ENCODE measurements around the gene SRCAP.

Gene SRCAP

DNA sequence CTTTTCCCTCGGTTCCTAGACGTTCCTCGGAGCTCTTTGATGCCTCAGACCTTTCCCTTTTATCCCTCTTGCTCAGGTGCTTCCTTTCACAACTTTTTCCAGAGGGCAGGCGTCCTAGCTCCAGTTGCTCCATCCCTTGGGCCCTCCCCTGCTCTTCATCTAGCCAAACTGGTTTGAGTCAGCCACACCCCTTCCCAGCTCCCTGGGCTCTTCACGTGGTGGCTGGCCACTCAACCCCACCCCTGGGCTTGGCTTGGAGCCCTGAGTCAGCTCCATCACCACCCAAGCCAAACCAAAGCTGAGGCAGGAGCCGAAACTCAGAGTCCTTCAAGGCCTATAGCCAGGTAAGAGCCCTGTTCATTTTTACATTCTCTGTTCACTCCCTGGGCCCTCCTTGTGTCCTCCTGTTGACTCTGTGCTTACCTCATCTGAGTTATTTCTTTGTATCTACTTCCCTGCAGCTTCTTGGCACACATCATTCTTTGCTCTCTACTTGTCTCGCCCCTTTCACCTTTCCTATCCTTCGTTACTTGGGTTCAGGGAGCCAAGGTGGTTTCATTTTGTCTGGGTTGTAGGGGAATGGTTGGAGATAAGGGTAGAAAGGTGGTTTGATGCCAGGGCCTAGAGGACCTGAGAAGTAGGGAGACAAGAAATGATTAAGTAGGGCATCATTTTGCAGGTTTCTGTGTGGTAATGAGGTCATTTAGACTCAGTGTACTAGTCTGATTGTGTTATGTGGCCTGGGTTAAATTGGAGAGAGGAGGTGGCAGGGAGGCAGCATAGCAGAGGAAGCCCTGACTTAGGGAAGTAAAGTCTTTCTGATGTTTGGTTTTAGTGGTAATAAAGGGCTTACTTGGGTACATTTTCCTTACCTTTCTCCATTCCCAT lies 41.6 kb downstream of the SRCAP start:
- Histone ChIP-seq H3K4me1 (ENCODE audit: control insufficient read depth in 1 of 2, insufficient read depth in 1 of 2, low read depth in 1 of 2, low read length in 1 of 2) (no peaks in the 10 kb centered on the region), H3K27ac (no peak overlapping the region), H3K36me3 (peaks cover 83% of the 10 kb centered on the region), H3K27me3 (no peaks in the 10 kb centered on the region), H3K9me3 (no peaks in the 10 kb centered on the region), H3K4me3 (ENCODE audit: low read depth in 1 of 2, low read length in 1 of 2) (no peak overlapping the region)
- TF ChIP-seq, protein P1, sequence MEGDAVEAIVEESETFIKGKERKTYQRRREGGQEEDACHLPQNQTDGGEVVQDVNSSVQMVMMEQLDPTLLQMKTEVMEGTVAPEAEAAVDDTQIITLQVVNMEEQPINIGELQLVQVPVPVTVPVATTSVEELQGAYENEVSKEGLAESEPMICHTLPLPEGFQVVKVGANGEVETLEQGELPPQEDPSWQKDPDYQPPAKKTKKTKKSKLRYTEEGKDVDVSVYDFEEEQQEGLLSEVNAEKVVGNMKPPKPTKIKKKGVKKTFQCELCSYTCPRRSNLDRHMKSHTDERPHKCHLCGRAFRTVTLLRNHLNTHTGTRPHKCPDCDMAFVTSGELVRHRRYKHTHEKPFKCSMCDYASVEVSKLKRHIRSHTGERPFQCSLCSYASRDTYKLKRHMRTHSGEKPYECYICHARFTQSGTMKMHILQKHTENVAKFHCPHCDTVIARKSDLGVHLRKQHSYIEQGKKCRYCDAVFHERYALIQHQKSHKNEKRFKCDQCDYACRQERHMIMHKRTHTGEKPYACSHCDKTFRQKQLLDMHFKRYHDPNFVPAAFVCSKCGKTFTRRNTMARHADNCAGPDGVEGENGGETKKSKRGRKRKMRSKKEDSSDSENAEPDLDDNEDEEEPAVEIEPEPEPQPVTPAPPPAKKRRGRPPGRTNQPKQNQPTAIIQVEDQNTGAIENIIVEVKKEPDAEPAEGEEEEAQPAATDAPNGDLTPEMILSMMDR (IDR thresholded peaks at IDR 0.05), result no peak

- no peaks in the 10 kb centered on the region for H3K9me3 ChIP-seq
- no peaks in the 10 kb centered on the region for H3K27me3 ChIP-seq
- H3K4me1 ChIP-seq (ENCODE audit: control insufficient read depth in 1 of 2, insufficient read depth in 1 of 2, low read depth in 1 of 2, low read length in 1 of 2), result no peaks in the 10 kb centered on the region
- TF ChIP-seq, protein P1 (IDR thresholded peaks at IDR 0.05), result no peak
- no peak overlapping the region for H3K4me3 ChIP-seq (ENCODE audit: low read depth in 1 of 2, low read length in 1 of 2)
- H3K36me3 ChIP-seq, result peaks cover 75% of the 10 kb centered on the region
- no peak overlapping the region for H3K27ac ChIP-seq
These were observed 42.5 kb downstream of the SRCAP start for GRCh38 chr16:30741461-30741914.

GRCh38 chr16:30743716-30744115 lies 44.7 kb downstream of the SRCAP start:
- Histone ChIP-seq H3K27me3 (no peaks in the 10 kb centered on the region), H3K27ac (peak overlapping the region; percentile 50), H3K4me3 (ENCODE audit: low read depth in 1 of 2, low read length in 1 of 2) (no peak overlapping the region), H3K9me3 (no peaks in the 10 kb centered on the region), H3K4me1 (ENCODE audit: control insufficient read depth in 1 of 2, insufficient read depth in 1 of 2, low read depth in 1 of 2, low read length in 1 of 2) (peaks cover 8 to 13% of the 10 kb centered on the region in 2 experiments), H3K36me3 (peaks cover 53% of the 10 kb centered on the region)
- TF ChIP-seq, protein P1 (IDR thresholded peaks at IDR 0.05), result no peak

DNA sequence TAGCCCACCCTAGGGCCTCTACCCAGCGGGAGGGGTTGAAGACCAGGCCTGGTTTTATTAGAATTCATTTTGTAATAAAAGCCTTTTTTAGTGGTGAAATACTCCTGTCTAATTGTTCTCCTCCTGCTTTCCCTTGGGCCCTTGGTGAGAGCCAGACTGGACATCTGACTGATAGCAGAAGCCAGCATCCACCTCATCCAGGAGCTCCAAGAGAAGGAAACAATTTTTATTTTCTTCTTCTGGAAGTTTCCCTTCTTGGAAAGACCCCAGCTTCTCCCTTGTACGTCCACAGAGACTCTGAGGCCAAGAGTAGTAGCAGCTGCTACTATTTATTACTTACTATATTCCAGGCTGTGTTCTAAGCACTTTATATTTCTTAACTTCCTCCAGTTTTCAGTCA lies 45.2 kb downstream of the SRCAP start:
- Histone ChIP-seq H3K9me3 (no peaks in the 10 kb centered on the region), H3K27ac (peak overlapping the region; percentile 50), H3K27me3 (no peaks in the 10 kb centered on the region), H3K4me1 (ENCODE audit: control insufficient read depth in 1 of 2, insufficient read depth in 1 of 2, low read depth in 1 of 2, low read length in 1 of 2) (peaks cover 10 to 13% of the 10 kb centered on the region in 2 experiments), H3K4me3 (ENCODE audit: low read depth in 1 of 2, low read length in 1 of 2) (no peak overlapping the region), H3K36me3 (peaks cover 48% of the 10 kb centered on the region)
- TF ChIP-seq, protein P1 (IDR thresholded peaks at IDR 0.05), result no peak

DNA sequence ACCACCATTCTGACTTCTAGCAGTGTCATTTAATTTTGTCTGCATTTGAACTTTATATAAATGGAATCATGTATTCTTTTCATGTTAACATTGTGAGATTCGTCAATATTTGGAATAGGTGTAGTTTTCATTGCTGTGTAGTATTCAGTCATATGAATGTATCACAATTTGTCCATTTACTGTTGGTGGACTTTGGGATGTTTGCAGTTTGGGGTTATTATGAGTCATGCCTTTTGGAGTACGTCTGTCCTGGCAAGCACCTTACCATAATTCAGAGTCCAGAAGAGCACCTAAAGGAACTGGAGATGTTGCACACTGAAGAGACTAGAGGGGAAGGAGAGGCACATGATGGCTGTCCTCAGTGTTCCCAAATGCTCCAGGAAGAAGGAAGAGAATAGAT lies 46.1 kb downstream of the SRCAP start:
- H3K27ac ChIP-seq, result peak overlapping the region; percentile 50
- H3K4me1 ChIP-seq (ENCODE audit: control insufficient read depth in 1 of 2, insufficient read depth in 1 of 2, low read depth in 1 of 2, low read length in 1 of 2), result peaks cover 18% of the 10 kb centered on the region in 2 experiments
- H3K27me3 ChIP-seq, result no peaks in the 10 kb centered on the region
- H3K9me3 ChIP-seq, result no peaks in the 10 kb centered on the region
- no peak overlapping the region for H3K4me3 ChIP-seq (ENCODE audit: low read depth in 1 of 2, low read length in 1 of 2)
- TF ChIP-seq, protein P1 (IDR thresholded peaks at IDR 0.05), result no peak
- H3K36me3 ChIP-seq, result peaks cover 42% of the 10 kb centered on the region
